WTC11 (cell line): ENCODE data around the gene PLD3. TPM values are rescaled to one million over a fixed set of nuclear protein-coding genes. Genes with fewer than 3 reads are reported as not detected.

ENCODE experiments used
- ATAC-seq: fragments of 200-7000 bp; cut with Tn5 transposase; 2 replicates; pipeline ENCODE4 v1.10.0; 2021; ENCODE audit warnings: mild to moderate bottlenecking, moderate library complexity
- CTCF ChIA-PET: fragments of 300-600 bp; sonication (Branson Sonifier 250); formaldehyde crosslinking; loops from one replicate; lab custom pipeline; 2021; ENCODE audit warnings: antibody characterized with exemption; lab: Charles Lee
- POLR2A ChIA-PET: fragments of 350-600 bp; sonication (Branson Sonifier 250); formaldehyde crosslinking; loops from one replicate; lab custom pipeline; 2021; ENCODE audit warnings: antibody characterized with exemption; lab: Charles Lee
- DNase-seq: peaks from one replicate; pipeline ENCODE4 v3.0.0; 2021; ENCODE audit warnings: low spot score
- H3K27ac Mint-ChIP-seq: 2 replicates; pipeline ENCODE4 v1.8.0; 2021; ENCODE audit warnings: mixed read lengths
- H3K27me3 Mint-ChIP-seq: 2 replicates; pipeline ENCODE4 v1.8.0; 2021; ENCODE audit warnings: low read depth, mild to moderate bottlenecking, moderate library complexity, mixed read lengths
- H3K36me3 Mint-ChIP-seq: 2 replicates; pipeline ENCODE4 v1.8.0; 2021; ENCODE audit warnings: mixed read lengths
- H3K4me1 Mint-ChIP-seq: 2 replicates; pipeline ENCODE4 v1.8.0; 2022; ENCODE audit warnings: mixed read lengths
- H3K4me3 Mint-ChIP-seq: 2 replicates; pipeline ENCODE4 v1.8.0; 2021; ENCODE audit warnings: mild to moderate bottlenecking, moderate library complexity, mixed read lengths
- H3K9me3 Mint-ChIP-seq: 2 replicates; pipeline ENCODE4 v1.8.0; 2021; ENCODE audit warnings: mixed read lengths
- AR ChIP-seq: fragments of 250-450 bp; sonication (Bioruptor Pico); IDR thresholded peaks from 2 replicates; pipeline ENCODE4 v1.9.0; 2021; ENCODE audit warnings: mild to moderate bottlenecking
- GABPB1 ChIP-seq: sonication (generic); formaldehyde crosslinking; IDR thresholded peaks from 2 replicates; pipeline ENCODE4 v1.8.1; 2023; ENCODE audit warnings: mild to moderate bottlenecking, missing genetic modification reagents
- IRF2 ChIP-seq: sonication (generic); formaldehyde crosslinking; IDR thresholded peaks from 2 replicates; pipeline ENCODE4 v1.8.0; 2022; ENCODE audit warnings: low read depth, missing genetic modification reagents, borderline replicate concordance
- JAZF1 ChIP-seq: fragments of 250-450 bp; sonication (Bioruptor Pico); IDR thresholded peaks from 2 replicates; pipeline ENCODE4 v1.9.0; 2021; ENCODE audit warnings: moderate library complexity, mild to moderate bottlenecking, inconsistent platforms
- KAT7 ChIP-seq: sonication (generic); formaldehyde crosslinking; IDR thresholded peaks from 2 replicates; pipeline ENCODE4 v1.8.1; 2023; ENCODE audit warnings: missing genetic modification reagents, mild to moderate bottlenecking, borderline replicate concordance
- RORB ChIP-seq: fragments of 250-450 bp; sonication (Bioruptor Pico); IDR thresholded peaks from 2 replicates; pipeline ENCODE4 v1.9.0; 2021; ENCODE audit warnings: mild to moderate bottlenecking
- TEAD1 ChIP-seq: sonication (generic); formaldehyde crosslinking; IDR thresholded peaks from 2 replicates; pipeline ENCODE4 v1.8.0; 2022; ENCODE audit warnings: mild to moderate bottlenecking, missing genetic modification reagents
- USF2 ChIP-seq: sonication (generic); formaldehyde crosslinking; IDR thresholded peaks from 2 replicates; pipeline ENCODE4 v1.8.1; 2023; ENCODE audit warnings: mild to moderate bottlenecking, missing genetic modification reagents, moderate library complexity
- ZNF232 ChIP-seq: sonication (generic); formaldehyde crosslinking; IDR thresholded peaks from 2 replicates; pipeline ENCODE4 v1.8.0; 2022; ENCODE audit warnings: mild to moderate bottlenecking, missing genetic modification reagents
- ZNF416 ChIP-seq: fragments of 250-450 bp; sonication (Bioruptor Pico); IDR thresholded peaks from 2 replicates; pipeline ENCODE4 v1.9.0; 2021; ENCODE audit warnings: mild to moderate bottlenecking, inconsistent platforms
- total RNA-seq: library from RNA; stranded (reverse); gene quantifications from 3 replicates; pipeline ENCODE4 v1.2.3, GENCODE V29; 2021
- TF ChIP-seq, protein P1 (sequence below): sonication (generic); formaldehyde crosslinking; IDR thresholded peaks from 2 replicates; pipeline ENCODE4 v1.8.0; 2022; ENCODE audit warnings: mild to moderate bottlenecking, missing genetic modification reagents
- TF ChIP-seq, protein P2 (sequence below): sonication (generic); formaldehyde crosslinking; IDR thresholded peaks from 2 replicates; pipeline ENCODE4 v1.8.0; 2023; ENCODE audit warnings: missing genetic modification reagents, mild to moderate bottlenecking, borderline replicate concordance

Gene PLD3
- total RNA-seq, 1 experiment from 2014 or later: 190 TPM

GRCh38 chr19:40315812-40316470 lies 32.6 kb upstream of the PLD3 start:
- H3K36me3 Mint-ChIP-seq: no peaks in the 10 kb centered on the region
- DNase-seq (no peak), ATAC-seq (no peak)
- no peaks in the 10 kb centered on the region for H3K9me3 Mint-ChIP-seq
- TF ChIP-seq GABPB1 (CRISPR knock-in tag) (no peak), KAT7 (CRISPR knock-in tag) (no peak), RORB (CRISPR knock-in tag) (no peak), IRF2 (CRISPR knock-in tag) (no peak), ZNF416 (no peak), ZNF232 (no peak), USF2 (no peak), AR (CRISPR knock-in tag) (no peak)
- no peaks in the 10 kb centered on the region for H3K27me3 Mint-ChIP-seq
- no peaks in the 10 kb centered on the region for H3K4me1 Mint-ChIP-seq
- H3K27ac Mint-ChIP-seq: no peak overlapping the region
- CTCF ChIA-PET: interaction anchor here (0.6 to 1.4 kb wide), 3 partner anchors 11 to 319 kb away, joined by 3 to 6 read pairs (median 4); no protein-coding TSS in a partner anchor
- H3K4me3 Mint-ChIP-seq: no peak overlapping the region
- POLR2A ChIA-PET: interaction anchor here (0.6 kb wide), 1 partner anchor 23 kb away, joined by 4 read pairs; no protein-coding TSS in a partner anchor

- no peak for ATAC-seq
These were observed 31.2 kb upstream of the PLD3 start for GRCh38 chr19:40317338-40317737.

GRCh38 chr19:40320558-40320935 lies 27.9 kb upstream of the PLD3 start:
- ChIA-PET CTCF (interaction anchor here (2.2 kb wide), 1 partner anchor 15 kb away, joined by 6 read pairs; no protein-coding TSS in a partner anchor), POLR2A (no interaction called here)
- H3K4me3 Mint-ChIP-seq: no peak overlapping the region
- H3K27me3 Mint-ChIP-seq: no peaks in the 10 kb centered on the region
- H3K4me1 Mint-ChIP-seq: no peaks in the 10 kb centered on the region
- no peaks in the 10 kb centered on the region for H3K9me3 Mint-ChIP-seq
- H3K27ac Mint-ChIP-seq: peak overlapping the region; percentile 61; the same call in 1 of the 2 replicates
- DNase-seq (no peak), ATAC-seq (no peak)
- TF ChIP-seq JAZF1 (CRISPR knock-in tag): no peak
- no peak for TF ChIP-seq TEAD1 (CRISPR knock-in tag)
- no peak for TF ChIP-seq ZNF416
- TF ChIP-seq, protein P1, sequence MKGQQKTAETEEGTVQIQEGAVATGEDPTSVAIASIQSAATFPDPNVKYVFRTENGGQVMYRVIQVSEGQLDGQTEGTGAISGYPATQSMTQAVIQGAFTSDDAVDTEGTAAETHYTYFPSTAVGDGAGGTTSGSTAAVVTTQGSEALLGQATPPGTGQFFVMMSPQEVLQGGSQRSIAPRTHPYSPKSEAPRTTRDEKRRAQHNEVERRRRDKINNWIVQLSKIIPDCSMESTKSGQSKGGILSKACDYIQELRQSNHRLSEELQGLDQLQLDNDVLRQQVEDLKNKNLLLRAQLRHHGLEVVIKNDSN (CRISPR knock-in tag): no peak
- H3K36me3 Mint-ChIP-seq: peaks cover 25% of the 10 kb centered on the region

More at GRCh38 chr19:40317338-40317737, 31.2 kb upstream of the PLD3 start:
- CTCF ChIA-PET: interaction anchor here (2.0 kb wide), 1 partner anchor 12 kb away, joined by 7 read pairs; no protein-coding TSS in a partner anchor
- peaks cover 3% of the 10 kb centered on the region; the same call in 1 of the 2 replicates for H3K36me3 Mint-ChIP-seq
- DNase-seq: no peak
- H3K27ac Mint-ChIP-seq: no peak overlapping the region
- H3K9me3 Mint-ChIP-seq: no peaks in the 10 kb centered on the region
- no peaks in the 10 kb centered on the region for H3K4me1 Mint-ChIP-seq
- POLR2A ChIA-PET: no interaction called here
- no peaks in the 10 kb centered on the region for H3K27me3 Mint-ChIP-seq
- TF ChIP-seq, protein P2, sequence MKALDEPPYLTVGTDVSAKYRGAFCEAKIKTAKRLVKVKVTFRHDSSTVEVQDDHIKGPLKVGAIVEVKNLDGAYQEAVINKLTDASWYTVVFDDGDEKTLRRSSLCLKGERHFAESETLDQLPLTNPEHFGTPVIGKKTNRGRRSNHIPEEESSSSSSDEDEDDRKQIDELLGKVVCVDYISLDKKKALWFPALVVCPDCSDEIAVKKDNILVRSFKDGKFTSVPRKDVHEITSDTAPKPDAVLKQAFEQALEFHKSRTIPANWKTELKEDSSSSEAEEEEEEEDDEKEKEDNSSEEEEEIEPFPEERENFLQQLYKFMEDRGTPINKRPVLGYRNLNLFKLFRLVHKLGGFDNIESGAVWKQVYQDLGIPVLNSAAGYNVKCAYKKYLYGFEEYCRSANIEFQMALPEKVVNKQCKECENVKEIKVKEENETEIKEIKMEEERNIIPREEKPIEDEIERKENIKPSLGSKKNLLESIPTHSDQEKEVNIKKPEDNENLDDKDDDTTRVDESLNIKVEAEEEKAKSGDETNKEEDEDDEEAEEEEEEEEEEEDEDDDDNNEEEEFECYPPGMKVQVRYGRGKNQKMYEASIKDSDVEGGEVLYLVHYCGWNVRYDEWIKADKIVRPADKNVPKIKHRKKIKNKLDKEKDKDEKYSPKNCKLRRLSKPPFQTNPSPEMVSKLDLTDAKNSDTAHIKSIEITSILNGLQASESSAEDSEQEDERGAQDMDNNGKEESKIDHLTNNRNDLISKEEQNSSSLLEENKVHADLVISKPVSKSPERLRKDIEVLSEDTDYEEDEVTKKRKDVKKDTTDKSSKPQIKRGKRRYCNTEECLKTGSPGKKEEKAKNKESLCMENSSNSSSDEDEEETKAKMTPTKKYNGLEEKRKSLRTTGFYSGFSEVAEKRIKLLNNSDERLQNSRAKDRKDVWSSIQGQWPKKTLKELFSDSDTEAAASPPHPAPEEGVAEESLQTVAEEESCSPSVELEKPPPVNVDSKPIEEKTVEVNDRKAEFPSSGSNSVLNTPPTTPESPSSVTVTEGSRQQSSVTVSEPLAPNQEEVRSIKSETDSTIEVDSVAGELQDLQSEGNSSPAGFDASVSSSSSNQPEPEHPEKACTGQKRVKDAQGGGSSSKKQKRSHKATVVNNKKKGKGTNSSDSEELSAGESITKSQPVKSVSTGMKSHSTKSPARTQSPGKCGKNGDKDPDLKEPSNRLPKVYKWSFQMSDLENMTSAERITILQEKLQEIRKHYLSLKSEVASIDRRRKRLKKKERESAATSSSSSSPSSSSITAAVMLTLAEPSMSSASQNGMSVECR (CRISPR knock-in tag): no peak
- H3K4me3 Mint-ChIP-seq: no peak overlapping the region
